NCI-H2029 treated with DMSO at 0.1 percent for 48 hours (cell line): Measurements from ENCODE around the gene GPAT2.
"Not testable (repeated sequence)": the region's sequence is repeated elsewhere in the genome, so short reads cannot be mapped to it uniquely, and the experiment has no call there.

Source experiments
- DNase-seq: peaks from one replicate; lab custom pipeline; 2025; lab: John Stamatoyannopoulos, UW

Gene GPAT2

GRCh38 chr2:96034792-96035191 lies at the start of gene GPAT2:
TSS of gene GPAT2 (minus strand) at chr2:96034916. CDS start at chr2:96032359, 2,557 bp downstream.
- DNase-seq, result not testable (repeated sequence)

- DNase-seq, result no peak
Measured at GRCh38 chr2:96083989-96084857, 49.5 kb upstream of the GPAT2 start.

GRCh38 chr2:96083064-96083939 lies 48.6 kb upstream of the GPAT2 start:
- DNase-seq, result no peak

- DNase-seq, result no peak
Measured at GRCh38 chr2:96082211-96083063, 47.7 kb upstream of the GPAT2 start.

GRCh38 chr2:96081042-96081441 lies 46.3 kb upstream of the GPAT2 start:
- DNase-seq, result no peak

GRCh38 chr2:96075199-96075771 lies 40.6 kb upstream of the GPAT2 start:
- DNase-seq, result no peak

GRCh38 chr2:96074156-96074555 lies 39.4 kb upstream of the GPAT2 start:
- DNase-seq, result no peak

GRCh38 chr2:96073170-96073775 lies 38.6 kb upstream of the GPAT2 start:
- DNase-seq, result no peak

GRCh38 chr2:96072746-96073145 lies 38.0 kb upstream of the GPAT2 start:
- DNase-seq, result no peak

GRCh38 chr2:96071977-96072491 lies 37.3 kb upstream of the GPAT2 start:
- not testable (repeated sequence) for DNase-seq

GRCh38 chr2:96071087-96071976 lies 36.6 kb upstream of the GPAT2 start:
- DNase-seq, result not testable (repeated sequence)

- DNase-seq, result not testable (repeated sequence)
Measured at GRCh38 chr2:96070351-96070750, 35.6 kb upstream of the GPAT2 start.

GRCh38 chr2:96069878-96070277 lies 35.2 kb upstream of the GPAT2 start:
- DNase-seq, result not testable (repeated sequence)

- peak; percentile 86 for DNase-seq
Measured at GRCh38 chr2:96067902-96068581, 33.3 kb upstream of the GPAT2 start.

GRCh38 chr2:96067098-96067660 lies 32.5 kb upstream of the GPAT2 start:
- not testable (repeated sequence) for DNase-seq

GRCh38 chr2:96066511-96066910 lies 31.8 kb upstream of the GPAT2 start:
- not testable (repeated sequence) for DNase-seq

GRCh38 chr2:96065954-96066353 lies 31.2 kb upstream of the GPAT2 start:
- DNase-seq, result not testable (repeated sequence)

GRCh38 chr2:96065381-96065930 lies 30.7 kb upstream of the GPAT2 start:
- DNase-seq, result no peak
